NCI-H345 treated with DMSO at 0.1 percent for 48 hours (cell line): Measurements from ENCODE around the gene CMTM4.
"Not testable (repeated sequence)": the region's sequence is repeated elsewhere in the genome, so short reads cannot be mapped to it uniquely, and the experiment has no call there.

Experiments
- DNase-seq: peaks from one replicate; lab custom pipeline; 2025; ENCODE audit not compliant: unreplicated experiment; lab: John Stamatoyannopoulos, UW

The CMTM4 gene

GRCh38 chr16:66596986-66597848 is 99.3 kb downstream of the CMTM4 start:
- DNase-seq, result no peak

- not testable (repeated sequence) for DNase-seq
Observed at GRCh38 chr16:66596559-66596958, 100.0 kb downstream of the CMTM4 start.

DNA sequence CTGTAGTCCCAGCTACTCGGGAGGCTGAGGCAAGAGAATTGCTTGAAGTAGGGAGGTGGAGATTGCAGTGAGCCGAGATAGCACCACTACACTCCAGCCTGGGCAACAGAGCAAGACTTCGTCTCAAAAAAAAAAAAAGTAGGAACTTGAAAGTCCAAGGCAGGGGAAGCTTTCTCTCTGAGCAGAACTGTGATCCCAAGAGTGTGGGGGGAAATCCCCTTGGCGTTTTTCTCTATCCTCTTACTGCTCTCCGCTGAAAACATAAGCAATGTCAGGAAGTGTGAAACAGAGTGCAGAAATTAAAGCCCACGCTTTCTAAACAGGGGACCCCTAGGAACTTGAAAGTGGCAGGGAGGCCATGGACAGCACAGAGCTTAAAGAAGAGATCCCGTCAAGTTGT is 101.8 kb downstream of the CMTM4 start:
- DNase-seq, result no peak

DNA sequence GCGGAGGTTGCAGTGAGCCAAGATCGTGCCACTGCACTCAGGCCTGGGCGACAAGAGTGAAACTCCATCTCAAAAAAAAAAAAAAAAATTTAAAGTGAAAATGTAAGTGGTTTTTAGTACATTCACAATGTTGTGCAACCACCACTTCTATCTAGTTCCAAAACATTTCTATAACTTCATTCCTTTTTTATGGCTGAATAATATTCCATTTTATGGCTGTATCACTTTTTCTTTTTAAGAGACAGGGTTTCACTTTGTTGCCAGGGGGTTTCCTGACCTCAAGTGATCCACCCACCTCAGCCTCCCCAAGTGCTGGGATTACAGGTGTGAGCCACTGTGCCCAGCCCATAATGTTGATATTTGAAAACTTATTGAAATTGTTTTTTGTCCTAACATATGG is 103.7 kb downstream of the CMTM4 start:
- no peak for DNase-seq

GRCh38 chr16:66592241-66592640 is 104.3 kb downstream of the CMTM4 start:
- no peak for DNase-seq

- DNase-seq, result no peak
Observed at GRCh38 chr16:66591018-66591417, 105.5 kb downstream of the CMTM4 start.

- no peak for DNase-seq
Observed at GRCh38 chr16:66590322-66590721, 106.2 kb downstream of the CMTM4 start.

DNA sequence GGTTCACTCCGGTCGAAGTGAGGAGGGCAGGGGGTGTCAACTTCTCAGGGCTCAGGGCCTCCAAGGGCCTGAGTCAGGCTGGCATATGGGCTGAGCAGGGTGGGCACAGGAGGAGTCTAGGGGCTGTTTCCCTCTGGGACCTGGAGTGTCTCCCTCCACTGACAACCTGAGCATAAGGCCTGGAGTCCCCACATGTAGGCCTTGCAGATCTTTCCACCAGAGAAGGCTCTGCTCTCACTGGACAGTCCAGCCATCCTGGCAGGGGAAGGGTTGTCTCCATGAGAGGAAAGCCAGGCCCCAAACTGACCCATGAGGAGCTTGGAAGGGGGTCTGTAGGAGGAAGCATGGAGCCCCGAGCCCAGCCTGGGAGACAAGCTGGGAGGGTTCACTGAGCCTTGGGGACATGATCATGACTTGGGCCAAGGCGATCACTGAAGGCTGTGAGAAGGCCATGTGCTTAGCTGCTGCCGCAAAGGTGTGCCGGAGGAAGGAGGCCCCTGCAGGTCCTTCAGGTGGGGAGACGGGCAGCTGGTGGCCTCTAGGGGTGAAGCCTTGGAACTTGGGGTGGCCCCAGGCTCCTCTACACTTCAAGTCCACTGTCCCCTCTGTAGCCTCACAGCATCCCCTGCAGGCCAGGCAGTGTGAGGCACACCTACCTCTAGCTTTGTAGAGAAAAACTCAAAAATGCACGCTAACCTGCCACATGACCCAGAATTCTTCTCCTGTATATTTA is 107.4 kb downstream of the CMTM4 start:
- DNase-seq, result no peak

DNA sequence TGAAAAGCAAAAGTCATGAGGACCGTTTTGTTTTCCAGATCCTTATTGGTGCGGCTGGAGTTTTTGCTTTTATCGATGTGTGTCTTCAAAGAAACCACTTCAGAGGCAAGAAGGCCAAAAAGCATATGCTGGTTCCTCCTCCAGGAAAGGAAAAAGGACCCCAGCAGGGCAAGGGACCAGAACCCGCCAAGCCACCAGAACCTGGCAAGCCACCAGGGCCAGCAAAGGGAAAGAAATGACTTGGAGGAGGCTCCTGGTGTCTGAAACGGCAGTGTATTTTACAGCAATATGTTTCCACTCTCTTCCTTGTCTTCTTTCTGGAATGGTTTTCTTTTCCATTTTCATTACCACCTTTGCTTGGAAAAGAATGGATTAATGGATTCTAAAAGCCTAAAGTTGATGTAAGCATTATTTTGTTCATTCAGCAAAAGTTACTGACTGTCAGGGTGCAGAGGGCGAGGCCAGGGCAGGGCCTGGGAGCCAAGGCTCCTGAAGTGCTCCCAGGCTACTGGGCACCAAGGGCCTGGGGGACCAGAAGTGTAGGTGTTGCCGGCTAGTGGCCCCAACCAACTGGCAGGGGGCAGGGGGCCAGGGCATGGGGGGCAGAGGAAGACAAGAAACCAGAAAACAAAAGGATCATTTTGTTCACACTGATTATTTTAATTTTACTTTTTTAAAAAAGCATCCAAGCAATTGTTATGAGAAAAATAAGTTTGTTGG is 108.5 kb downstream of the CMTM4 start:
- no peak for DNase-seq

- DNase-seq, result no peak
Observed at GRCh38 chr16:66585481-66586239, 110.9 kb downstream of the CMTM4 start.

GRCh38 chr16:66581246-66581952 is 115.1 kb downstream of the CMTM4 start:
- DNase-seq, result no peak

DNA sequence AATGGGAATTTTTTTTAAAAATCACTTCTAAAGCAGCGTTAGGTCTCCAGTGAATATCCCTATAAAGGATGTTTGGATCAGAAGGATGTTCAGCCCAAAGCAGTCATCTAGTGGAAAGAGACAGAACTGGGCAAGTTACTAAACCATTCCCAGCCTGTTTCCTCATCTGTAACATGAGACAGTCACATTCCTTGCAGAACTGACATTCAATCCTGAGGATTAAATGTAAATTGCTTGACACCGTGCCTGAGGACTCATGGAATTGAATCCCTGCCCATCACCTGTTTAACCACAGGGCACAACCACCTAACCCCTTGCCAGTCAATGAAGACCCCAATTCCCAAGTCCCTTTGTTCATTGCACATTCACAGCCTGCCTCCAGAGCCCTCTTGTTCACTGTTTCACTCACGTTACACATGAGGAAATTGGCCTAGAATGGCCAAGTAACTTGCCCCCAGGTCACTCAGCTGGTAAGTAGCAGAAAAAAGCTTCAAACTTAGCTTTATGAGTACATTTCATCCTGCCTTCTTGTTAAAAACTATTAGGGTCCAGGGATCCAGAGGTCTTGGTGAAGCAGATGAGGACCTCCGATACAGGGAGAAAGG is 115.8 kb downstream of the CMTM4 start:
- DNase-seq, result no peak

DNA sequence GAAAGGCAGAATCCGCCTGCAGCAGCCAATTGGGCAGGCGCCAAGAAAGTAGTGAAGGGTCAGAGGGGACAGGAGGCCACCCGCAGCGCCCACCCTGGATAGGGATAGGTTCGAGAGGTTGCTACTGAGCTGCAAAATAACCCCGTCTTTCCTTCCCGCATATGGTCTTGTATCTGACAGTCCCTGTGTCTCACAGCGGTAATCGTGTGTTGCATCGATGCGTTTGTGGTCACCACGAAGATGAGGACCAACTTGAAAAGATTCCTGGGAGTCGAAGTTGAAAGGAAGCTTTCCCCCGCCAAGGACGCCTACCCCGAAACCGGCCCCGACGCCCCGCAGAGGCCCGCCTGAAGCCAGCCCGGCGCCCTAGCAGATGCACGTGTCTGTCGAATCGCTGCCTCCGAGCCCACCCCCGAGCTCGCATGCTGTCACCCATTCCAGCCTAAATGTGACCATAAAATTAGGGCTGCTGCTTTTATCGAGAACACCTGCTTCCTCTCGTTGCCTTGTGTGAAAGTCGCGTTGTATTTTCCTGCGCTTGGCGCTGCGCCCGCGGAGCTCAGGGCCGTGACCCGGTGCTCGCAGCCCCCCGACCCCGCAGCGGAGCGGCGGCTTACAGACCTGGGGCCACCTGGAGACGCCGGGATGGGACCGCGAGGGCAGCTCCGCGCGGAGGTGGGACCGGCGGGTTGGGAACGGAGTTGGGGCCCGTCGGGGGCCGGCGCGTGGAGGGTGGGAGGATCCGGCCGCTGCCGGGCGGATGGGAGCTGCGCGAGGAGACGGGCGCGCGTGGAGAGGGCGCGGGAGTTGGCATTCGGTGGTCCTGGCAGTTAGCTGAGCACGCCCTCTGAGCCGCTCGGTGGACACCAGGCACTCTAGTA is 117.7 kb downstream of the CMTM4 start, which contains the start of gene CMTM2:
CMTM2 (plus strand) TSS at position 813 of the 881 bp plus-strand sequence. CDS start 145 bp downstream, outside the sequence.
- DNase-seq, result no peak

DNA sequence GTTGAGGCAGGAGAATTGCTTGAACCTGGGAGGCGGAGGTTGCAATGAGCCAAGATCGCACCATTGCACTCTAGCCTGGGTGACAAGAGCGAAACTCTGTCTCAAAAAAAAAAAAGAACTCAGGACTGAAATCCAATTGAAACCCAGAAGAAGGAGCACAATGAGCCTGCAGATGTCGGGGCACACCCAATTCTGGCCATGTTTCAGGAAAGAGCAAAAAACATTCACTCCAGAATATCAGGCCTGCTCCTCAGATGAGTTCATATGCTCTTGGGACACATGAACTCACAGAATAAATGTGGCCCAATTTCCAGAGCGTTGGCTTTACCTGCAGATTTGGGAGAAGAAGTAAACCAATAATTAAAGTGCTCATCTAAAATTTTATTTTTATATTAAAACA is 120.2 kb downstream of the CMTM4 start:
- no peak for DNase-seq

DNA sequence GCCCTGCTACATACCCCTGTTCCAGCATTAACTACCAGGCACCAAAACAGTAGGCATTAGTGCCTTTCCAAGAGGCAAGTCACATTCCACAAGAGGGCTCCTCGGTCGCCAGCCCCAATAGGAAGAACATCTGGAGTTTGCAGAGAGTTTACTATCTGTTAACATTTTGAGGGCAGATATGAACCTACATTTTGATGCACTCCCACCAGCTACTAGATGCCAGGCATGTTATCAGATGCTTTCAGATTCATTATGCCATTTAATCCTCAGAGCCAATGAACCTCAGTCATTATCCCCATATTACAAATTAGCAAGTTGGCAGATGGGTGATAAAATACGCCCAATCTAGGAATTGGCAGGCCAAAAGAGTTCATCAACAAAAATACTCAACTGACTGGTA is 121.5 kb downstream of the CMTM4 start:
- no peak for DNase-seq

- no peak for DNase-seq
Observed at GRCh38 chr16:66574531-66574930, 122.0 kb downstream of the CMTM4 start.

GRCh38 chr16:66574081-66574480 is 122.5 kb downstream of the CMTM4 start:
- DNase-seq, result no peak

GRCh38 chr16:66572356-66572755 is 124.2 kb downstream of the CMTM4 start:
- no peak for DNase-seq
